ENCODE measurements around the gene FBXL15.
A peak's percentile ranks its signal among the peaks of the same experiment; 100 is the strongest.

- TF ChIP-seq CTCF (IDR thresholded peaks at IDR 0.05; ENCODE audit: low read depth, low read length, poor library complexity, severe bottlenecking): peak; percentile 20
- TF ChIP-seq EZH2phosphoT487 (IDR thresholded peaks at IDR 0.05; ENCODE audit: borderline replicate concordance, low read length): no peak
Measured at GRCh38 chr10:102420181-102420713, 389 bp upstream of the FBXL15 start.
